HepG2 (cell line): ENCODE measurements around the gene PLOD2. TPM values are rescaled to one million over a fixed set of nuclear protein-coding genes. Genes with fewer than 3 reads are reported as not detected.

Experiments
- ATAC-seq: fragments of 200-7000 bp; cut with Tn5 transposase; 3 replicates; pipeline ENCODE4 v1.9.1; 2020; ENCODE audit warnings: mild to moderate bottlenecking, moderate library complexity
- BruUV-seq: library from RNA; stranded (reverse); fragments of 400-500 nt; replicated peaks from 2 replicates; lab custom pipeline; 2021; lab: Mats Ljungman, UMichigan
- CTCF ChIA-PET: fragments of 300-600 bp; formaldehyde crosslinking; extraction: SDS; loops from one replicate; lab custom pipeline; 2021; ENCODE audit warnings: low total read pairs, inconsistent platforms, low intra/inter-chr PET ratio; lab: Yijun Ruan, JAX
- POLR2A ChIA-PET: fragments of 350-600 bp; sonication (Branson Sonifier 250); formaldehyde crosslinking; loops from one replicate; lab custom pipeline; 2020; ENCODE audit warnings: antibody characterized with exemption, inconsistent platforms; lab: Yijun Ruan, JAX
- DNase-seq: peaks from one replicate; pipeline ENCODE4 v3.0.0-alpha.2; 2015; ENCODE audit warnings: low spot score
- FAIRE-seq: peaks from 3 replicates; lab custom pipeline; 2011; peaks lifted over from hg19 to GRCh38; lab: Jason Lieb, UNC
- H2AFZ ChIP-seq: one replicate; pipeline ENCODE4 v1.6.1; 2011; ENCODE audit warnings: low read length, inconsistent platforms
- H3K27ac ChIP-seq: fragments of 300-600 bp; 3 replicates; pipeline ENCODE4 v1.8.0; 2011; ENCODE audit warnings: mixed run types, mild to moderate bottlenecking, mixed read lengths, low read length, inconsistent platforms; ENCODE audit not compliant: insufficient read depth; ENCODE audit errors: extremely low read length
- H3K27me3 ChIP-seq, 2 experiments: fragments of 200-600 bp in 1 of 2; 2 replicates in 1 of 2; 3 replicates in 1 of 2; pipeline versions ENCODE4 v1.6.0 to v1.8.0; 2011; ENCODE audit warnings: low read length in 2 of 2, mild to moderate bottlenecking in 2 of 2, moderate library complexity in 2 of 2, inconsistent platforms in 1 of 2; ENCODE audit not compliant: insufficient read depth in 2 of 2, control insufficient read depth in 1 of 2
- H3K36me3 ChIP-seq, 2 experiments: fragments of 200-600 bp in 1 of 2; replicated peaks in 1 of 2; 2 replicates in 1 of 2; 3 replicates in 1 of 2; pipeline versions ENCODE4 v1.5.1 to v1.8.0; 2011; ENCODE audit warnings: low read length in 2 of 2, inconsistent platforms in 1 of 2; ENCODE audit not compliant: insufficient read depth in 2 of 2, control insufficient read depth in 1 of 2
- H3K4me1 ChIP-seq: 2 replicates; pipeline ENCODE4 v1.5.1; 2012; ENCODE audit warnings: low read length, inconsistent platforms; ENCODE audit not compliant: insufficient read depth
- H3K4me2 ChIP-seq: 2 replicates; pipeline ENCODE4 v1.6.0; 2011; ENCODE audit warnings: low read depth, low read length, inconsistent platforms
- H3K4me3 ChIP-seq, 3 experiments: fragments of 200-600 bp in 1 of 3; sonication (generic), shearing (Covaris generic) in 1 of 3; replicated peaks in 1 of 3; 2 replicates each; pipeline ENCODE4 v1.5.1; 2011 to 2016; ENCODE audit warnings: low read length in 3 of 3, inconsistent platforms in 2 of 3, low read depth in 2 of 3, mild to moderate bottlenecking in 2 of 3, control low read depth in 1 of 3, mixed read lengths in 1 of 3; ENCODE audit not compliant: insufficient read depth in 1 of 3
- H3K79me2 ChIP-seq: one replicate; pipeline ENCODE4 v1.6.1; 2011; ENCODE audit warnings: low read length, inconsistent platforms; ENCODE audit not compliant: insufficient read depth
- H3K9ac ChIP-seq: 2 replicates; pipeline ENCODE4 v1.6.0; 2011; ENCODE audit warnings: mild to moderate bottlenecking, low read depth, low read length, inconsistent platforms; ENCODE audit not compliant: insufficient read depth
- H3K9me3 ChIP-seq: 2 replicates; pipeline ENCODE4 v1.5.1; 2012; ENCODE audit warnings: mild to moderate bottlenecking, low read length
- H4K20me1 ChIP-seq: 2 replicates; pipeline ENCODE4 v1.6.0; 2011; ENCODE audit warnings: inconsistent platforms, mild to moderate bottlenecking, low read length, moderate library complexity; ENCODE audit not compliant: insufficient read depth
- AHR ChIP-seq: IDR thresholded peaks from 2 replicates; pipeline ENCODE4 v1.6.1; 2018; ENCODE audit warnings: missing genetic modification reagents, missing compliant biosample characterization
- ARID2 ChIP-seq: sonication (generic); formaldehyde crosslinking; IDR thresholded peaks from 2 replicates; pipeline ENCODE4 v1.8.1; 2022; ENCODE audit warnings: mild to moderate bottlenecking, missing genetic modification reagents, borderline replicate concordance
- FIP1L1 ChIP-seq: fragments of 200-400 bp; formaldehyde crosslinking; IDR thresholded peaks from 2 replicates; pipeline ENCODE4 v1.6.1; 2018; ENCODE audit warnings: low read depth, mild to moderate bottlenecking, low read length, moderate library complexity, borderline replicate concordance; ENCODE audit not compliant: insufficient read depth
- HMGXB4 ChIP-seq, 2 experiments: sonication (generic) in 1 of 2; formaldehyde crosslinking in 1 of 2; IDR thresholded peaks; 2 replicates each; pipeline versions ENCODE4 v1.4.0 to v1.6.1; 2018 to 2020; ENCODE audit warnings: missing genetic modification reagents in 2 of 2, borderline replicate concordance in 1 of 2, low read depth in 1 of 2, mild to moderate bottlenecking in 1 of 2, missing biosample characterization in 1 of 2
- HOXA7 ChIP-seq: sonication (generic); formaldehyde crosslinking; IDR thresholded peaks from 2 replicates; pipeline ENCODE4 v1.8.1; 2022; ENCODE audit warnings: mild to moderate bottlenecking, missing genetic modification reagents, moderate library complexity
- IKZF4 ChIP-seq: sonication (generic); formaldehyde crosslinking; IDR thresholded peaks from 2 replicates; pipeline ENCODE4 v1.5.1; 2020; ENCODE audit warnings: borderline replicate concordance, mild to moderate bottlenecking, low read depth, missing genetic modification reagents; ENCODE audit errors: not compliant biosample characterization
- MEF2D ChIP-seq: sonication (generic); formaldehyde crosslinking; IDR thresholded peaks from 2 replicates; pipeline ENCODE4 v1.5.1; 2020; ENCODE audit warnings: mild to moderate bottlenecking, missing genetic modification reagents
- REPIN1 ChIP-seq: sonication (generic); formaldehyde crosslinking; IDR thresholded peaks from 2 replicates; pipeline ENCODE4 v1.8.0; 2022; ENCODE audit warnings: missing genetic modification reagents, low read depth, mild to moderate bottlenecking, borderline replicate concordance
- RNF2 ChIP-seq: fragments of 450-650 bp; conservative IDR thresholded peaks from 2 replicates; pipeline ENCODE4 v1.6.1; 2016; ENCODE audit warnings: low read depth
- SMAD3 ChIP-seq: sonication (generic); formaldehyde crosslinking; IDR thresholded peaks from 2 replicates; pipeline ENCODE4 v1.4.0; 2020; ENCODE audit warnings: missing genetic modification reagents
- TP53 ChIP-seq: sonication (generic); formaldehyde crosslinking; conservative IDR thresholded peaks from 2 replicates; pipeline ENCODE4 v1.4.0; 2020; ENCODE audit warnings: missing genetic modification reagents
- ZNF205 ChIP-seq: IDR thresholded peaks from 2 replicates; pipeline ENCODE4 v1.6.1; 2018; ENCODE audit warnings: missing biosample characterization, missing genetic modification reagents
- ZNF3 ChIP-seq: IDR thresholded peaks from 2 replicates; pipeline ENCODE4 v1.7.0; 2017; ENCODE audit warnings: inconsistent platforms
- ZNF33A ChIP-seq: sonication (generic); formaldehyde crosslinking; IDR thresholded peaks from 2 replicates; pipeline ENCODE4 v1.5.1; 2020; ENCODE audit warnings: missing genetic modification reagents, mild to moderate bottlenecking, moderate library complexity, borderline replicate concordance
- ZNF513 ChIP-seq: sonication (generic); formaldehyde crosslinking; conservative IDR thresholded peaks from 2 replicates; pipeline ENCODE4 v1.5.0; 2020; ENCODE audit warnings: missing genetic modification reagents
- ZNF674 ChIP-seq: sonication (generic); formaldehyde crosslinking; IDR thresholded peaks from 2 replicates; pipeline ENCODE4 v1.5.0; 2020; ENCODE audit warnings: low read depth, mild to moderate bottlenecking, missing genetic modification reagents
- ZNF720 ChIP-seq: sonication (generic); formaldehyde crosslinking; IDR thresholded peaks from 2 replicates; pipeline ENCODE4 v1.4.0; 2020; ENCODE audit warnings: missing genetic modification reagents
- ZNF770 ChIP-seq: sonication (generic); formaldehyde crosslinking; IDR thresholded peaks from 2 replicates; pipeline ENCODE4 v1.5.0; 2020; ENCODE audit warnings: mild to moderate bottlenecking, missing genetic modification reagents
- ZNF781 ChIP-seq: sonication (generic); formaldehyde crosslinking; IDR thresholded peaks from 2 replicates; pipeline ENCODE4 v1.5.1; 2020; ENCODE audit warnings: borderline replicate concordance, mild to moderate bottlenecking, missing genetic modification reagents; ENCODE audit errors: not compliant biosample characterization
- ZSCAN9 ChIP-seq: IDR thresholded peaks from 2 replicates; pipeline ENCODE4 v1.6.1; 2016; ENCODE audit warnings: borderline replicate concordance
- WGBS: methylation state at CpG from one replicate; pipeline ENCODE4 v1.1.6; 2017; ENCODE audit warnings: low lambda C conversion rate; 5-methylcytosine and 5-hydroxymethylcytosine counted together
- in situ Hi-C: cut with HindIII; loops from 2 replicates; pipeline ENCODE4 v1.10.0; 2017; ENCODE audit warnings: low pct_unique_long_range_greater_than_20kb; ENCODE audit not compliant: extremely low pct_ligation_motif_present
- intact Hi-C: fragments of 100-400 bp; cut with micrococcal nuclease; formaldehyde crosslinking; loops from one replicate; pipeline ENCODE4 v1.10.0; 2022; ENCODE audit not compliant: unreplicated experiment
- polyA plus RNA-seq, 8 experiments: library from polyadenylated mRNA; depleted of rRNA in 3 of 8; stranded (reverse) in 7 of 8; unstranded in 1 of 8; fragments of >200 nt; fragmentation: Illumina TruSeq in 4 of 8; extraction: Trizol in 4 of 8; gene quantifications; 2 replicates each; pipeline versions ENCODE4 v1.2.1 to v1.2.3, GENCODE V29; 2011 to 2016; ENCODE audit warnings: low read depth in 4 of 8, missing spikeins in 1 of 8, mixed read lengths in 1 of 8; ENCODE audit not compliant: insufficient read depth in 1 of 8
- total RNA-seq, 5 experiments: library from RNA; depleted of rRNA; stranded (reverse); fragments of >200 nt; fragmentation: Illumina TruSeq; extraction: Trizol; gene quantifications; 2 replicates each; pipeline ENCODE4 v1.2.3, GENCODE V29; 2016; ENCODE audit warnings: low read depth in 1 of 5

PLOD2 gene
- total and polyA plus RNA-seq, 2 of the 13 experiments (the other 11 are each of a cell fraction or from before 2014, with no cell fraction given): 107 to 161 TPM

GRCh38 chr3:146115619-146116018, 45.4 kb downstream of the PLOD2 start:
- H3K4me2 ChIP-seq: peak overlapping the region; percentile 50
- no peak overlapping the region for H3K9ac ChIP-seq
- FAIRE-seq: peak; percentile 63
- peaks cover 32% of the 10 kb centered on the region for H3K79me2 ChIP-seq
- peak; percentile 90 for DNase-seq
- CTCF ChIA-PET: no interaction called here
- peak; percentile 99 for ATAC-seq
- POLR2A ChIA-PET: interaction anchor here (0.6 to 1.2 kb wide), 2 partner anchors 44 to 45 kb away, joined by 3 to 6 read pairs; partner anchors contain the start of gene PLOD2
- no peak overlapping the region for H2AFZ ChIP-seq
- peaks cover 2 to 10% of the 10 kb centered on the region in 2 experiments; a peak in 4 of 5 replicates for H3K36me3 ChIP-seq
- no peaks in the 10 kb centered on the region for H3K27me3 ChIP-seq
- H3K9me3 ChIP-seq: no peaks in the 10 kb centered on the region
- H3K4me1 ChIP-seq: peaks cover 60% of the 10 kb centered on the region
- 4% methylated on average over 1 of the region's 1 CpG for WGBS
- no TSS peak for BruUV-seq
- H4K20me1 ChIP-seq: peaks cover 21% of the 10 kb centered on the region
- H3K27ac ChIP-seq: peak overlapping the region; percentile 54
- no peak overlapping the region for H3K4me3 ChIP-seq
- in situ Hi-C loops: no loop called here
- intact Hi-C loops: loop anchor here (2.0 to 5.0 kb wide), 2 partner anchors 45 to 212 kb away; partner anchors contain the start of gene PLOD2
- TF ChIP-seq ZNF205 (CRISPR knock-in tag): no peak
- TF ChIP-seq ZNF513 (CRISPR knock-in tag): no peak
- peak; percentile 82 for TF ChIP-seq MEF2D (CRISPR knock-in tag)
- TF ChIP-seq RNF2: no peak
- TF ChIP-seq ZNF33A (CRISPR knock-in tag): no peak; the same call in 1 of the 2 replicates
- TF ChIP-seq ZNF781 (CRISPR knock-in tag): no peak
- TF ChIP-seq ZSCAN9 (CRISPR knock-in tag): peak; percentile 56; the same call in 1 of the 2 replicates
- TF ChIP-seq ZNF674 (CRISPR knock-in tag): no peak
- no peak for TF ChIP-seq TP53
- no peak for TF ChIP-seq HOXA7 (CRISPR knock-in tag)
- TF ChIP-seq HMGXB4 (CRISPR knock-in tag; IDR thresholded peaks at IDR 0.05; ENCODE audit: borderline replicate concordance in 1 of 2, low read depth in 1 of 2): no peak
- no peak for TF ChIP-seq ZNF770
- no peak for TF ChIP-seq AHR (CRISPR knock-in tag)
- TF ChIP-seq FIP1L1: no peak
- no peak; the same call in 1 of the 2 replicates for TF ChIP-seq REPIN1 (CRISPR knock-in tag)
- TF ChIP-seq IKZF4: no peak
- no peak for TF ChIP-seq ZNF720 (CRISPR knock-in tag)
- no peak for TF ChIP-seq ARID2 (CRISPR knock-in tag)
- no peak for TF ChIP-seq ZNF3 (CRISPR knock-in tag)
- peak; percentile 96 for TF ChIP-seq SMAD3
